RWPE2 (cell line): ENCODE results near the gene PLEKHH1.

Experiments
- ATAC-seq: fragments of 200-7000 bp; cut with Tn5 transposase; 3 replicates; pipeline ENCODE4 v1.9.1; 2021; ENCODE audit warnings: low read depth
- DNase-seq: peaks from one replicate; pipeline ENCODE4 v3.0.0-alpha.2; 2020; ENCODE audit warnings: low spot score
- H3K27ac ChIP-seq: fragments of 450-650 bp; 2 replicates; pipeline ENCODE4 v1.5.1; 2017; ENCODE audit warnings: mild to moderate bottlenecking; ENCODE audit not compliant: poor library complexity, severe bottlenecking
- H3K27me3 ChIP-seq: fragments of 250-450 bp; sonication (Bioruptor Pico); 2 replicates; pipeline ENCODE4 v1.5.1; 2021; ENCODE audit warnings: mild to moderate bottlenecking, moderate library complexity; ENCODE audit not compliant: insufficient read depth, poor library complexity, severe bottlenecking
- H3K36me3 ChIP-seq: fragments of 250-450 bp; sonication (Bioruptor Pico); 2 replicates; pipeline ENCODE4 v1.5.1; 2020; ENCODE audit warnings: low read depth, mild to moderate bottlenecking, moderate library complexity
- H3K4me1 ChIP-seq: fragments of 250-450 bp; sonication (Bioruptor Pico); 2 replicates; pipeline ENCODE4 v1.5.1; 2021; ENCODE audit warnings: mild to moderate bottlenecking, moderate library complexity; ENCODE audit not compliant: insufficient read depth, poor library complexity, severe bottlenecking
- H3K4me3 ChIP-seq: fragments of 250-450 bp; sonication (Bioruptor Pico); 2 replicates; pipeline ENCODE4 v1.5.1; 2021; ENCODE audit warnings: mild to moderate bottlenecking, moderate library complexity; ENCODE audit not compliant: severe bottlenecking
- H3K9me3 ChIP-seq: fragments of 250-450 bp; sonication (Bioruptor Pico); 2 replicates; pipeline ENCODE4 v1.5.1; 2021; ENCODE audit warnings: mild to moderate bottlenecking, moderate library complexity; ENCODE audit not compliant: severe bottlenecking
- CTCF ChIP-seq: fragments of 450-650 bp; IDR thresholded peaks from one replicate; pipeline ENCODE4 v1.5.1; 2017; ENCODE audit warnings: mild to moderate bottlenecking, moderate library complexity; ENCODE audit not compliant: poor library complexity, severe bottlenecking

The PLEKHH1 gene

GRCh38 chr14:67491741-67492507 lies 41.2 kb upstream of the PLEKHH1 start:
- H3K27ac ChIP-seq, result no peak overlapping the region
- DNase-seq (no peak), ATAC-seq (no peak)
- H3K36me3 ChIP-seq, result no peaks in the 10 kb centered on the region
- H3K27me3 ChIP-seq, result no peaks in the 10 kb centered on the region
- H3K4me3 ChIP-seq, result no peak overlapping the region
- no peak for TF ChIP-seq CTCF
- peaks cover 8% of the 10 kb centered on the region for H3K9me3 ChIP-seq
- H3K4me1 ChIP-seq, result no peaks in the 10 kb centered on the region

DNA sequence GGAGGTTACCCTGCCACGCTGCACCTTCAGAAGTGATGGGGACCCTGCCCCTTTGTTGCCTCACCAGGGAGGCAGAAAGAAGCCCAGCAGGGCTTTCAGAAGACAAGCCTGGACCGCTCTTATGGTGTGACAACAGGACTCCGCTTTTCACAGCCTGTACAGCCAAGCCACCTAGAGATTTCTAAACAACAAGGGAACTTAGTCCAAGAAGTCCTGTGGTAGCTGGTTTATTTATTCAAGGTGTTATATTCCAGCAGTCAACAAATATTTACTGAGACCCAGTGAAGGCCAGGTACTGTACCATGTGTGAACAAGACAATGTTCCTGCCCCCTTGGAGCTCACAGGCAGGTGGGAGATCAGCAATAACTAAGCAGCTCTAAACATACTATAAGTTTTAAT lies 40.6 kb upstream of the PLEKHH1 start:
- no peaks in the 10 kb centered on the region for H3K4me1 ChIP-seq
- no peak overlapping the region for H3K4me3 ChIP-seq
- DNase-seq, result no peak
- H3K36me3 ChIP-seq, result no peaks in the 10 kb centered on the region
- no peak overlapping the region for H3K27ac ChIP-seq
- no peaks in the 10 kb centered on the region for H3K27me3 ChIP-seq
- no peak for TF ChIP-seq CTCF
- peaks cover 8% of the 10 kb centered on the region for H3K9me3 ChIP-seq
- ATAC-seq, result no peak

GRCh38 chr14:67493092-67493717 lies 39.9 kb upstream of the PLEKHH1 start:
- peaks cover 8% of the 10 kb centered on the region for H3K9me3 ChIP-seq
- no peaks in the 10 kb centered on the region for H3K36me3 ChIP-seq
- no peaks in the 10 kb centered on the region for H3K4me1 ChIP-seq
- ATAC-seq (no peak), DNase-seq (no peak)
- H3K27ac ChIP-seq, result no peak overlapping the region
- H3K27me3 ChIP-seq, result no peaks in the 10 kb centered on the region
- no peak for TF ChIP-seq CTCF
- no peak overlapping the region for H3K4me3 ChIP-seq

DNA sequence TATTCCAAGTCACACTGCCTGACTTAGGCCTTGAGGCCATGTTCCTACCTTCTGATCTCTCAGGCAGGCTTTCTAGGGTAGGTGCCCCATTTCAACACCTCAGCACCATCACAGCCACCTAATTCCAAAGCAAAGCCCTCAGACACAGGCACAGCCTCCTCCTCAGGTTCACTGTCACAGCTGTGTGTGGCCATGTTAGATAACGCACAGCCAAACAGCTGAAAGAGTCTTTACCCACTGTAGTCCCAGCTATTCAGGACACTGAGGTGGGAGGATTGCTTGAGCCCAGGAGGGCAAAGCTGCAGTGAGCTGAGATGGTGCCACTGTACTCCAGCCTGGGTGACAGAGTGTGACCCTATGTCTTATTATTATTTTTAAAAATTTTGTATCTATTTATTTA lies 37.3 kb upstream of the PLEKHH1 start:
- Histone ChIP-seq H3K27me3 (no peaks in the 10 kb centered on the region), H3K36me3 (no peaks in the 10 kb centered on the region), H3K27ac (no peak overlapping the region)

More for the DNA sequence above, 37.3 kb upstream of the PLEKHH1 start:
- Histone ChIP-seq H3K9me3 (peaks cover 8% of the 10 kb centered on the region), H3K4me3 (no peak overlapping the region), H3K4me1 (no peaks in the 10 kb centered on the region)
- ATAC-seq, result no peak
- no peak for TF ChIP-seq CTCF
- no peak for DNase-seq
